AG08395 (cell line): ENCODE data around the gene RHOBTB3.
"Not testable (repeated sequence)": the region's sequence is repeated elsewhere in the genome, so short reads cannot be mapped to it uniquely, and the experiment has no call there.

Experiments used
- DNase-seq: peaks from one replicate; pipeline ENCODE4 v3.0.0; 2012; ENCODE audit warnings: mixed read lengths, low spot score

RHOBTB3 gene

DNA sequence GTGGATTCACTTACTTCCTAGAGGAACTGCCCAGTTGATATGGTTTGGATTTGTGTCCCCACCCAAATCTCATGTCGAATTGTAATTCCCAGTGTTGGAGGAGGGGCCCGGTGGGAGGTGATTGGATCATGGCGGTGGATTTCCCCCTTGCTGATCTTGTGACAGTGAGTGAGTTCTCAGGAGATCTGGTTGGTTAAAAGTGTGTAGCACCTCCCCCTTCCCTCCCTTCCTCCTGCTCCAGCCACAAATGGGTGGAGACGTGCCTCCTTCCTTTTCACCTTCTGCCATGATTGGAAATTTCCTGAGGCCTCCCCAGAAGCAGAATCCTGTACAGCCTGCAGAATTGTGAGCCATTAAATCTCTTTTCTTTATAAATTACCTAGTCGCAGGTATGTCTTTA lies 17.9 kb upstream of the RHOBTB3 start:
- DNase-seq: not testable (repeated sequence)

DNA sequence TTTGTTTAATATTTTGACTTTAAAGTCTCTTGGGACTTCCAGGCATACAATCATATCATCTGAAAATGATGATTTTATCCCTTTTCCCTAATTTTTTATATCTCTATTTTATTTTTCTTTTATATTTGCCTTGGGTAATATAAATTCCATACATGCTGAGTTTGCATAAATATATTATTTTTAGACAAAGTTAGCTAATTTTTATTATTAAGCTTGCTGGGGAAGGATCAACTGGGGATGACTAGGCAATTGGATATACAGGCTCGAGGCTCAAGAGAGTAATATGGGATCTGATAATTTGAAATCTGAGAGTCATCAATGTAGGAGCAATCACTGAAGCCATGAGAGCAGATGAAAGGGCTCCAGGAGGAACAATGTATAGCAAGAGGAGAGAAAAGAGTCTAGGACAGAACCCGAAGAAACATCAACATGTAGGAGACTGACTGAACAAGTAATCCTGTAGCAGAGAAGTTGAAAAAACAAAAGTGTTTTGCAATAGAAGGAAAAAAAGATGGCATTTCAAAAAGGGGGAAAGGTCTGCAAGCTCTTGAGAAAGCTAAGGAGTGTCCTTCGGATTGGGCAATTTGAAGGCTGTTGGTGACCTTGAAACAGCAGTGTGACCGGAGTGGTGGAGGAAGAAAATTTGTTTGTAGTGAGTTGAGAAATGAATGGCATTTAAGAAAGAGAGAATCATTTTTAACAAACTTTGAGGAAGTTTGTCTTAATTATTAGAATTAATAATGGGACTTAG lies 17.0 kb upstream of the RHOBTB3 start:
- no peak for DNase-seq

DNA sequence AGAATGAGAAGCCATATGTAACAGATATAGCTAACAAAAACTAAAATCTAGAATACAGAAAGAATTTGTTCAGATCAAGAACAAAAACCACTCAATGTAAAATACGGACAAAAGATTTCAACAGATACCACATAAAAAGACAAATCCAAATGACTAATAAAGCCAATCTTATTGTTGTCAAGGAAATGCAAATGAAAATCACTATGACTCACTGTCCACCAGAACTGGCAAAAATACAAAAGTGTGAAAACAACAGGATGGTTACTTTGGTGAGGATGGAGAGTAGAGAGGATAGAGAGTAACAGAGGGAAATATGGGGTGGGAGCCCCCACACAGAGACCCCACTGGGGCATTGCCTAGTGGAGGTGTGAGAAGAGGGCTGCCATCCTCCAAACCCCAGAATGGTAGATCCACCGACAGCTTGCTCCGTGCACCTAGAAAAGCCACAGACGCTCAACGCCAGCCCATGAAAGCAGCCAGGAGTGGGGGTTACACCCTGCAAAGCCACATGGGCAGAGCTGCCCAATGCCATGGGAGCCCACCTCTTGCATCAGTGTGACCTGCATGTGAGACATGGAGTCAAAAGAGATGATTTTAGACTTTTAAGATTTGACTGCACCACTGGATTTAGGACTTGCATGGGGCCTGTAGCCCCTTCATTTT lies 15.2 kb upstream of the RHOBTB3 start:
- DNase-seq: peak; percentile 73

DNA sequence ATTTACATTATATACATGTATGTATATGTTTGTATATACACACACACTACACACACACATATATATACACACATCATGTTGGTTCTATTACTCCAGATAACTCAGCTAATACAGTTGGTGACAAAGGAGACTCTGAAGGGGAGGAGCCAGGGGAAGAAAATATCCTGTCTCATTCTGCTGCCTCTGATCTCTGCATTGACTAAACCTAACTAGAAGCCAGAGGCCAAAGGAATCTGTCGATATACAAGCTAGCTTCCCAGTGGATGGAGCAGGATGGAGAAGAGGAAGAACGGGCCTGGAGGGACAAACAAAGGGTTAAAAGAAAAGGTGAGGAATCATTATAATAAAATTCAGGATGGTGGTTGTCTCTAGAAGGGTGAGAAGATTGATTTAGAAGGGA lies 13.7 kb upstream of the RHOBTB3 start:
- no peak for DNase-seq

DNA sequence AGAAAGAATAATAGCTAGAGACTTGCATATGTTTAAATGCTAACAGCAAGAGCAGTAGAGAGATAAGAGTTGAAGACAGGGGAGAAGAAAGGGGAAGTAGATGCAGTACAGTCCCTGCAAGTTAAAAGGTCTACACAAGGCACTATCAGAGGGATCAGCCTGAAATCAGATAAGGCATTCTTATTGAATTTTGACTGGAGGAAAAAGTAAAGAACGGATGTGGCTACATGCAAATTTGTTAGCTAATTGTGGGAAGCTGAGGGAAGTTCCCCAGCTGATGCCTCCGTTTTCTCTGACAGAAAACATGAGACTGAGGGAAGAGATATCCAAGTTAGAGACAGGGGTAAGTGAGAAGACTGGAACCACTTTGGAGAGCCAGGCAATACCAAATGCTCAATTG lies 12.9 kb upstream of the RHOBTB3 start:
- DNase-seq: no peak

DNA sequence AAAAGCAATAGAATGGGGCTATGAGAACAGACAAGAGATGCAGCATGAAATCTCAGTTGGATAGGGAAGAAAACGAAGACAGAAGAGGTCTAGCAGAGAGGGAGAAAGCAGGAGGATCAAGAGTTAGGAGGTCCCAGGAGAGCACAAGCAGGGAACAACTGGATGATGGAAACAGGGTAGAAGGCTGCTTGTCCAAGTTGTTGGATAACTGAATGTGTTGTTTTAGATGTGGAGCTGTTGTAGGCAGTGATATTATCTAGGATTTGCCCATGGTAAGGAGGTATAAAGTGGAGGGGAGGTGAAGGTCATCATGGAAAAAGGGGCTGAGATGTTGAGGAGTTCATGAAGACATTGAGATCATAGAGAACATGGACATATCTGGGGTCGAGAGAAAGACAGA lies 12.4 kb upstream of the RHOBTB3 start:
- no peak for DNase-seq

DNA sequence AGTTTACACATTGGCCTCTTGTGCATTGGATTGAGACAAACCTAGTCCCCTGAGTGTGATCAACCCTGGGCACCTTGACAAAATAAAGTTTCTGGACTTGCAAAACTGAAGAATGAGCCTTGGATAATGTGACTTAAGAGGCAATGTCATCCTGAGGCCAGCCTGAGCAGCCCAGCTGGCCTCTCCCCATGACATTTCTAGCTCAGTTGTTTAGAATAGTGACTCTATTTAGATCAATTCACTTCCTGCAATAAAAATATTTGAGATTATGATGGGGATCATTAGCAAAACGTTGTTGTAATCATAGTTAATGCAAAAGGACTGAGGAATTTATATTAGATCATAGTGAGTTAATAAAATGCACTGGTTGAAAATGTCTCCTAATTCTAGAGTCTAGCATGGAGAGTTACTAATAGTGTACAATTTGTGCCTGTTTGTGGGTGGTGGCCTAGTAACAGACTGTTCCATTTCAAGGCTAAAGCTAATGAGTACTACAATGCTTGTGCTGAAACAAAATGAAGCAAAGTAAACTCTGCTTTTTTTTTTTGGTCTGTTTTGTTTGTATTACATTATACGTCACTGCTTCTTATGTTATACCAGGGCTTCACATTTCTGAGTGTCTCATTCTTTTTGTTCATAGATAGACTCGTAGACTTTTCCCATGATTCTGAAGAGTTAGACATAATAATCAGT lies 10.9 kb upstream of the RHOBTB3 start:
- no peak for DNase-seq

DNA sequence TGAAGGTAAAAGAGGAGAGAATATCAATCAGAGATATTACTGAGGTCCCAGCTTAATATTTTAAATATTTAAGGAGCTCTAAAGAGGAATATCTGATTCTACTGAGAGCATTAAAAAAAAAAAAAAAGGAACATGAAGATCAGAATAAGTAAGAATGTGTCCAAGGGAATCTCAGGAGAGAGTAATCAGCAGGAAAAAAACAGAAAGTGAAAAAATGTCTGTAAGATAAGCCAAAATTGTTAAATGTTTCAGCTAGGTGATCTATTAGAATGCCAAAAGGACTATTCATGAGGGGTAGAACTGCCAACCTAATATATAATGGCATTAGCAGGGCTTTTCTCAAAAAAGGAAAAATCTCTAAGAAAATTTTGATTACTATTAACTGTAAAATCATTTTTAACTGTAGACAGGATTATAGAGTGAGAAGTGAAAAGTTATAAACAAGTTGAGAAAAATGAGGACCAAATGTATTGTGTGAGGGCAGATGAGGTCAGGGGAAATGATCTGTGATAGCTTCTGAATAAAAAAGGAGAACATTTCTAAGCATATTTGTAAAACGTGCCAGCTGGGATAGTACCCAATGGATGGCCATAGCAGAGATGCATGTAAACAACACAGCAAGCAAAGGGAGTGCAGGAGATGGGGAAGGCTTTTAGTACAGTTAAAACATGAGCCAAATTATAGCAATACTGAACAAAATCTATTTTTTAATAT lies 9.4 kb upstream of the RHOBTB3 start:
- no peak for DNase-seq

DNA sequence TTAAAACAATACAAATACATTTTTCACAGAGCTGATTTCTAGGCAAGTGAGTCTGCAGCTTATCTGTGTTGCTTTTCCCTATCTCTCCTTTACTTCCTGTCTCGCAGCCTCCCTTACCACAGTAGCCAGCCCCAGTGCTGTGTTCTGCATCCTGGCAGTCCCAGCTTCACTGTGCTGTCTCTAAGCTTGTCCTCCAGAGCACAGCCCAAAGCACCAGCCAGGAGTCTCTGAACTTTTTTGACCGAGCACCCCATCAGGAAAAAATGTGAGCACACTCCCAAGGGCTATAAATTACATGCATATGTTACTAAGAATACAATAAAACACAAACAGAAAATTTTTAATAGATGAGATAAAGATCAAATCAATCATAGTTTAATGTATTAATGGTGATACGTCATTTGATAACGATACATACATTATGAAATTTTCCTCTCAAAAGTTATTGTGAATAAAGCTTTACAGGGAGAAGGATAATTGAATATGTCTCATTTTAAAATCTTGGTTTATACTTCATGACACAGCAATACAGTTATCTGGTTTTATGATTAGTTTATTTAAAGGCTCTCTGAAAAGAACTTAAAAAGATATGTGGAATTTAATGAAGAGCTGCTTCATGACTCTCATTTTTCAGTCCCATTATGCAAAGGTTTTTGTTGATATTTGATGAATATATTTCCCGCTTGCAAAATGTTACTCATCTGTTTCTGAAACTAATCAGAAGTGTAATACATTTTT lies 7.3 kb upstream of the RHOBTB3 start:
- no peak for DNase-seq

DNA sequence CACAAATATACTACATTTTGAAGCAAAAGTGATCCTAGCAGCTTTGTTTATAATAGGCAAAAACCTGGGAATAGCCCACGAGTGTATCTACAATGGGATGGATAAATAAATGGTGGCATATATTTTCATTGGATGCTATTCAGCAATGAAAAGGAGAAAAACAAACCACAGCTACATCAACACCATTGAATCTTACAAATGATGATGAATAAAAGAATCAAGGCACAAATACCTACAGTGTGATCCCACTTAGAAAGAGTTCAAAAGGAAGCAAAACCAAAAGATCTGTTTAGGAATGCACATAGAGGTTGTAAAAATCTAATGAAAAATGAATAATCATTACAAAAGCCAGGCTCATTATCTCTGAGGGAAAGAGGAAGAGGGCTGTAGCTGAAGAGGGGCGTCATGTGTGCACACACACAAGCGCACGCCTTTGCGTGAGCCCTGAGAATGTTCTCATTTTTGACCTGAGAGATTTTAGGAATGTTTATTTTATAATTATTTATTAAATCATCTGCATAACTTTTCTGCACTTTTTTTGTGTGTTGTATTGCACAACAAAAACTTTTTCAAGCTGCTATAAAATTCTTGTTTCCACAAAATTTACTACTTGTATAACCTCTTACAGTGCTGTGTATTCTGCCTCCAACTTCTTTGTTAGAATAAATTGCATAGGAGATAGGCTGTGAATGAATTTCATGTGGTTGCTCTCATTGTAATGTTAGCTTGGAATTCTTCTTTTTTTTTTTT lies 5.9 kb upstream of the RHOBTB3 start:
- DNase-seq: no peak

DNA sequence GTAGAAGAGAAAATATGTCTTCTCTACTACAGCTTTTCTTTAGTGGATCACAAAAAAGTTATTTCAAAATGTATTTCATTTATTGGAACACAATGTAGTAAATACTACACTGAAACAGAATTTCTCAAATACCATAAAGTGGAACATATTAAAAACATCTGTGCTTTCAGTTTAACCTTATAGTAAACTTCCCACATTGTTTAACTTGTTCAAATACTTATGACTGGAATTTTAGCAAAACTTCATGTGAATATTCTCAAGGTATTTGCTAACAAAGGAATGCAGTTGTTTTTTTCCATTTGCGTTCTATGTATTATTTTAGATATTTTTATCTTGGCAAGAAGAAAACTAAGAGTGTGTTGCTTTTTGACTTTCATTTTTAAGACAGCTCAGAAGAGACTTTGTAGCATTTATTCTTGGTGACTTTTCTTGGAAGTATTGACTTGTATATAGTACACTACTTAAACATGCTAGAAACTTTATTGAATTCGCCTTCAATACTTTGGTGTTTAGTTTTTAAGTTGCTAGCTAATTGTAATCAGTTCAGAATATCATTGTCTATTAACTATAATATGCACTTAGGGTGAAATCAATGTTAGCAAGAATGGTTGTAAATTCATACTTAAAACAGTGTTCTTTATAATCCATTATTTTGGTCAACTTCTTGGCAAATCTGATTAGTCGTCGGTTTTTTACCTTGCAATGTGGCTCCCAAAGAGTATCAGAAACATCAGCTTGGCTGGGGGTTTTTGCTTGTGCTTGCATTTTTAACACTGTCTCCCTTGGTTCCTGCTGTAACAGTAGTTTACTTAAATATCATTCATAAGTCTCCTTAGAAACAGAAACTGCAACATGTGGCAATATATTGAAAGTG lies 5.0 kb upstream of the RHOBTB3 start:
- peak; percentile 23 for DNase-seq

DNA sequence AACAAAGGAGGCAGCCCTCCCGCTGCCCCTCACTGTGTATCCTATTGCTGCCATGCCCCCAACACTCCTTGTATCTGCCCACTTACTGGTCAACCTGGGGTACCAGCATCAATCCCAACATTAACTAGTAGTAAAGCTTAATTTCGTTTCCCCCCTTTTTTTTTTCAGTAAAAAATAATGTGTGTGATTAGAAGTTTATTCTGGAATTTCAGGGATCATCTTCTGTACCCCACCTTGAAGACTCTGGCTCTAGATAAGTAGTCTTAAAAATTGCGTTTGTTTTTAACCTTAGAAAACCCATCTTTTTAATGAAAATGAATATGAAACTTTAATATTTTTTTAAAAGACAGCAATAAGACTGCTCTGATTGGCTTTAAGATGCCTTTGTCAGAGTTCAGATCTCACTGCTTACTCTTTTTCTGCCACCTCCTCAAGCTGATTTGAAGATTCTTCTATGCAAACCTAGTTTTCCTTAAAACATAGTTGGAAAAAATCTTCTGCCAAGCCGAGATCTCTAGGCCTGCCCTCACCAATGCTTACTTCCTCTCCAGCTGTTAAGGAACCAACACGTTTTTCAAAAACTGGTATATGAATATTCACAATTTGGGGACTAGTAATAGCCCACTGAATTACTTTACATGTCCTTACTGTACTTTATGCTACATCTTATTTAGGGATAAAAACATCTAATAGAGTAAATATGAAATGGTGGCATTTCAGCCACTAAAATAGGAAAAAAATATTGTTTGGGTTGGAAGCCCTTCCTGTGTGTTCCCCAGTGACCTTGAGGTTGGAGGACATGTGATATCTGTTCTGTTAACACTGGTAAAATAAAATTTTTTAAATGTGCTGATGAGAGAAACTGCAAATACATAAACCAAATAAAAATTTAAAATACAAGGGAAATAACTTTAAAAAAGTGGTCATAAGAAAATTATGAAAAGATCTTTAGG lies 4.0 kb upstream of the RHOBTB3 start:
- no peak for DNase-seq

DNA sequence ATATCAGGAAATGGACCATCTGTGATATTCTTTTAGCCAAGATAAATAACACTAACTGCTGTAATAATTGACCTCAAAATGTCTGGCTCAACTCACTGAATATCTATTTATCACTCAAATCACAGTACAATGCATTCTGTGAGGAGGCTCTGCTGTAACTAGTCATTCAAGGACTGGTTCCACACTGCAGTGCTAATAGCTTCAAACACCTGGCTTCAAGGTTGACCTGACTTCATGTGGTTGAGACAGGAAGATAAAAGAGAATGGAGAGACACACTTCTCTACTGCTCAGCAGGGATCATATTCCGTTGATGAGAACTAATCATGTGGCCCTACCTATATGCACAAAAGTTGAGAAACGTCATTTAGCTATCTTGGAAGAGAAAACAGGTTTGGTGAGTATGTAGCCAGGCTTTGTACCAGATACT lies 3.4 kb upstream of the RHOBTB3 start:
- no peak for DNase-seq

DNA sequence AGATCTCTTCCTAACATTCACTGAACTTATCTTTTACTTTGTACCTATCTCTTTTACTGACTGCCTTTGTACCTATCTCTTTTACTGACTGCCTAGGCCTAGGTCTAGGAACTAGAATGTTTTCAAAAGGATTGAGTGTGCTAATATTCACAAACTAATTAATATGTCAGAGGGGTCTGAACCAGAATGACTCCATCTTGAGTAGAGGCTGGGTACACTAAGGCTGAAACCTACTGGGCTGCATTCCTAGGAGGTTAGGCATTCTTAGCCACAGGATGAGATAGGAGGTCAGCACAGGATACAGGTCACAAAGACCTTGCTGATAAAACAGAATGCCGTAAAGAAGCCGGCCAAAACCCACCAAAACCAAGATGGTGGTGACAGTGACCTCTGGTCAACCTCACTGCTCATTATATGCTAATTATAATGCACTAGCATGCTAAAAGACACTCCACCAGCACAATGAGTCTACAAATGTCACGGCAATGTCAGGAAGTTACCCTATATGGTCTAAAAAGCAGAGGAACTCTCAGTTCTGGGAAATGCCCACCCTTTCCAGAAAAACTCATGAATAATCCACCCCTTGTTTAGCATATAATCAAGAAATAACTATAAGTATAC lies 2.5 kb upstream of the RHOBTB3 start:
- no peak for DNase-seq

DNA sequence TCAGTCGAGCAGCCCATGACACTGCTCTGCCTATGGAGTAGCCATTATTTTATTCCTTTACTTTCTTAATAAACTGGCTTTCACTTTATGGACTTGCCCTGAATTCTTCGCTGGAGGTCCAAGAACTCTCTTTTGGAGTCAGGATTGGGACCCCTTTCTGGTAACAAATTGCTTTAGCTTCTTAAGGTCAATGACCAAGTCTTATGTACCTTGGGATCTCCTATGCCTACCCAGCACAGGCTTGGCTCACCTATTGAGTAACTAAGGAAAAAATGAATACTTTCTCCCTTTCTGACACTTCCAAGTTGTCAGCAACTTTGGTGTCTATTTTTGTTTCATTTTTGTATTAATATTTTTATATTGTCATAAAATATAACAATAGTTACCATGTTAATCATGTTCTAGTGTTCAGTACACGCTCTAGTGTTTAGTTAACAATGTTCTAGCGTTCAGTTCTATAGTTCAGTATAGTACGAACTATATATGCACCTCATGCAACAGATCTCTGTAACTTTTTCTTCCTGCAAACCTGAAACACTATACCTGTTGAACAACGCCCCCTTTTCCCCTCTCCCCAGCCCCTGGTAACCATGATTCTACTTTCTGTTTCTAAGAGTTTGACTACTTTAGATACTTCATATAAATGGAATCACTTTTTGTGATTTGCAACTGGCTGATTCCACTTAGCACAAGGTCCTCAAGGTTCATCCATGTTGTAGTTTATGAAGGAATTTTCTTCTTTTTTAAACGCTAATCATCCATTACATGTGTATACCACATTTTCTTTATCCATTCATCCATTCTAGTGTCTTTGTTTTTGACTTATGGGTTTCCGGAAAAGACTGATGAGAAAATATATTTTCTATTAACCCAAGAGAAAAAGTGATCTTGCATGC lies 1.8 kb upstream of the RHOBTB3 start:
- no peak for DNase-seq

DNA sequence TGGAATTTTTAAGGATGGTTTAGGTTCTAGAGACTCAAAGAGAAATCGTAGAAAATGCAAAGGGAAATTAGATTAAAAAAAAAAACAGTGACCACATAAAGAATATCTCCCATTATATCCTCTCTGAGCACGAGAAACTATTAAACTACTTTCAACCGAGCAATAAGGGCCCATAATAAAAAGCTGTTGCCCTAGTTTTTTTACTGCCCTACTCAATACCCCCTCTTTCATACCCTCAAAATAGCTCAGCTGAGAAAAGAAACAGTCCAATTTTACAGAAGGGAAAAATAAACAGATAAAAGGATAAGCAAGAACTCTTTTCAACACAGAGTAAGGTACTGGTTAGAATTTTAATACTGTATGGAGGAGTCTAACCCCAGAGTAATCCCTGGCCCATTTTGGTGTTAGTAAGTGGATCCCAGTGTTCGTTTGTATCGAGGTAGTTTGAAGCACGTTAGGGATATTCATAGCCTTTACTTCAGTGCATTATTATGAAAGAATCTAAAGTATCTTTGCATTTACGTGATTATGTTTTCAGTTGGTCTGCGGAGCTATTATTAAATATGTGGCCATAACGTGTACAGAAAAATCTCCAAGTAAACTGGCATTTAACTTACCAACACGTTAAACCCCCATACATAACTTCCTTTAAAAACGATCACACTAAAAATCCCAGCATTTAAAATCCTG lies 980 bp upstream of the RHOBTB3 start:
- no peak for DNase-seq
